Measurements from ENCODE around the gene FIG4. TPM values are rescaled to one million over a fixed set of nuclear protein-coding genes. Genes with fewer than 3 reads are reported as not detected.

FIG4 gene
- total and polyA plus RNA-seq, 2 of the 13 experiments (the other 11 are each of a cell fraction or from before 2014, with no cell fraction given): 5.5 to 7.9 TPM

DNA sequence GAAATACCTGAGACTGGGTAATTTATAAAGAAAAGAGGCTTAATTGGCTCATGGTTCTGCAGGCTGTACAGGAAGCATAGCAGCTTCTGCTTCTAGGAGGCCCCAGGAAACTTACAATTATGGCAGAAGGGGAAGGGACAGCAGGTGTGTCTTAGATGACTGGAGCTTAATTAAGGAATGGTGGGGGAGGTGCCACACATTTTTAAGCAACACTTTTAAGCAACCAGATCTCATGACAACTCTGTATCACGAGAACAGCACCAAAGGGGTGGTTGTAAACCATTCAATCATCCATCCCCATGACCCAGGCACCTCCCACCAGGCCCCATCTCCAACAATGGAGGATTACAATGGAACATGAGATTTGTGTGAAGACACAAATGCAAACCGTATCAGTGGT lies 26.9 kb downstream of the FIG4 start:
- H3K4me3 ChIP-seq (replicated peaks in 1 of 3; ENCODE audit: insufficient read depth in 1 of 3, low read depth in 2 of 3, low read length in 3 of 3): no peak overlapping the region
- no peak for TF ChIP-seq RFX5 (IDR thresholded peaks at IDR 0.05; ENCODE audit: low read depth, low read length)
- WGBS (ENCODE audit: low lambda C conversion rate): 81% methylated on average over 2 of the region's 2 CpGs
- no peaks in the 10 kb centered on the region for H3K27me3 ChIP-seq (ENCODE audit: control insufficient read depth in 1 of 2, insufficient read depth in 2 of 2, low read length in 2 of 2)
- H3K9me3 ChIP-seq (ENCODE audit: low read length): no peaks in the 10 kb centered on the region
- DNase-seq (ENCODE audit: low spot score) (no peak), FAIRE-seq (no peak), ATAC-seq (no peak)
- H3K36me3 ChIP-seq (replicated peaks in 1 of 2; ENCODE audit: control insufficient read depth in 1 of 2, insufficient read depth in 2 of 2, low read length in 2 of 2): no peaks in the 10 kb centered on the region
- no peak overlapping the region for H3K4me2 ChIP-seq (ENCODE audit: low read depth, low read length)
- intact Hi-C loops (cut with micrococcal nuclease; ENCODE audit: unreplicated experiment): no loop called here
- H4K20me1 ChIP-seq (ENCODE audit: insufficient read depth, low read length): no peaks in the 10 kb centered on the region
- ChIA-PET CTCF (ENCODE audit: low intra/inter-chr PET ratio, low total read pairs) (no interaction called here), POLR2A (no interaction called here)
- BruUV-seq (replicated peaks): no TSS peak
- no peak overlapping the region for H2AFZ ChIP-seq (ENCODE audit: low read length)
- H3K9ac ChIP-seq (ENCODE audit: insufficient read depth, low read depth, low read length): no peak overlapping the region
- in situ Hi-C loops (cut with HindIII; ENCODE audit: extremely low pct_ligation_motif_present, low pct_unique_long_range_greater_than_20kb): no loop called here
- H3K27ac ChIP-seq (ENCODE audit: extremely low read length, insufficient read depth, low read length): no peak overlapping the region
- no peaks in the 10 kb centered on the region for H3K4me1 ChIP-seq (ENCODE audit: insufficient read depth, low read length)
- H3K79me2 ChIP-seq (ENCODE audit: insufficient read depth, low read length): no peaks in the 10 kb centered on the region

DNA sequence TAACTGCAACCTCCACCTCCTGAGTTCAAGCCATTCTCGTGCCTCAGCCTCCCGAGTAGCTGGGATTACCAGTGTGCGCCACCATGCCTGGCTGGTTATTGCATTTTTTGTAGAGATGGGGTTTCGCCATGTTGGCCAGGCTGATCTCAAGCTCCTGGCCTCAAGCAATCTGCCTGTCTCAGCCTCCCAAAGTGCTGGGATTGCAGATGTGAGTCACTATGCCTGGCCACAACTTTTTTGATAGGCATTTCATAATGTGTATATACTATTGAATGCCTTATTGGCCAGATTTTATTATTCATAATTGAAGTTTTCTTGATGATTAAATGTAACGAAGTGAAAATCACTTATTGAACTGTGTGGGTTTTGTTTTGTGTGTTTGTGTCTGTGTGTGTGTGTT lies 27.9 kb downstream of the FIG4 start:
- 93% methylated on average over 5 of the region's 5 CpGs for WGBS (ENCODE audit: low lambda C conversion rate)
- Histone ChIP-seq H3K9ac (ENCODE audit: insufficient read depth, low read depth, low read length) (no peak overlapping the region), H3K79me2 (ENCODE audit: insufficient read depth, low read length) (no peaks in the 10 kb centered on the region), H3K27me3 (ENCODE audit: control insufficient read depth in 1 of 2, insufficient read depth in 2 of 2, low read length in 2 of 2) (no peaks in the 10 kb centered on the region), H3K9me3 (ENCODE audit: low read length) (no peaks in the 10 kb centered on the region), H2AFZ (ENCODE audit: low read length) (no peak overlapping the region), H3K4me1 (ENCODE audit: insufficient read depth, low read length) (no peaks in the 10 kb centered on the region), H3K27ac (ENCODE audit: extremely low read length, insufficient read depth, low read length) (no peak overlapping the region), H4K20me1 (ENCODE audit: insufficient read depth, low read length) (no peaks in the 10 kb centered on the region), H3K36me3 (replicated peaks in 1 of 2; ENCODE audit: control insufficient read depth in 1 of 2, insufficient read depth in 2 of 2, low read length in 2 of 2) (no peaks in the 10 kb centered on the region), H3K4me2 (ENCODE audit: low read depth, low read length) (no peak overlapping the region), H3K4me3 (replicated peaks in 1 of 3; ENCODE audit: insufficient read depth in 1 of 3, low read depth in 2 of 3, low read length in 3 of 3) (no peak overlapping the region)
- DNase-seq (ENCODE audit: low spot score) (no peak), FAIRE-seq (no peak), ATAC-seq (no peak)
- TF ChIP-seq YY1 (IDR thresholded peaks at IDR 0.05; ENCODE audit: insufficient read depth, insufficient replicate concordance, low read depth, low read length) (no peak), ZFP1 (CRISPR knock-in tag; IDR thresholded peaks at IDR 0.05) (no peak), MIER3 (CRISPR knock-in tag; IDR thresholded peaks at IDR 0.05; ENCODE audit: borderline replicate concordance) (no peak), NFKBIZ (CRISPR knock-in tag; IDR thresholded peaks at IDR 0.05) (no peak), PHF21A (CRISPR knock-in tag; IDR thresholded peaks at IDR 0.05) (no peak), ZNF761 (CRISPR knock-in tag; conservative IDR thresholded peaks at IDR 0.05) (no peak)
- TF ChIP-seq, protein P1, sequence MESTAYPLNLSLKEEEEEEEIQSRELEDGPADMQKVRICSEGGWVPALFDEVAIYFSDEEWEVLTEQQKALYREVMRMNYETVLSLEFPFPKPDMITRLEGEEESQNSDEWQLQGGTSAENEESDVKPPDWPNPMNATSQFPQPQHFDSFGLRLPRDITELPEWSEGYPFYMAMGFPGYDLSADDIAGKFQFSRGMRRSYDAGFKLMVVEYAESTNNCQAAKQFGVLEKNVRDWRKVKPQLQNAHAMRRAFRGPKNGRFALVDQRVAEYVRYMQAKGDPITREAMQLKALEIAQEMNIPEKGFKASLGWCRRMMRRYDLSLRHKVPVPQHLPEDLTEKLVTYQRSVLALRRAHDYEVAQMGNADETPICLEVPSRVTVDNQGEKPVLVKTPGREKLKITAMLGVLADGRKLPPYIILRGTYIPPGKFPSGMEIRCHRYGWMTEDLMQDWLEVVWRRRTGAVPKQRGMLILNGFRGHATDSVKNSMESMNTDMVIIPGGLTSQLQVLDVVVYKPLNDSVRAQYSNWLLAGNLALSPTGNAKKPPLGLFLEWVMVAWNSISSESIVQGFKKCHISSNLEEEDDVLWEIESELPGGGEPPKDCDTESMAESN (CRISPR knock-in tag; conservative IDR thresholded peaks at IDR 0.05): no peak
- BruUV-seq (replicated peaks): no TSS peak
- in situ Hi-C loops (cut with HindIII; ENCODE audit: extremely low pct_ligation_motif_present, low pct_unique_long_range_greater_than_20kb) (no loop called here), intact Hi-C loops (cut with micrococcal nuclease; ENCODE audit: unreplicated experiment) (no loop called here)
- CTCF ChIA-PET (ENCODE audit: low intra/inter-chr PET ratio, low total read pairs): no interaction called here
- POLR2A ChIA-PET: no interaction called here

All from HepG2 (cell line).